Natural killer cell (primary cell): ENCODE measurements around the gene LGI2. TPM values are rescaled to one million over a fixed set of nuclear protein-coding genes. Genes with fewer than 3 reads are reported as not detected.

ENCODE experiments used
- ATAC-seq, 3 donors: fragments of 150-1000 bp in 2 of 3; fragments of 200-7000 bp in 1 of 3; cut with Tn5 transposase; 1 replicate in 1 of 3; 2 replicates in 2 of 3; pipeline ENCODE4 v1.10.0; 2021; ENCODE audit warnings: mild to moderate bottlenecking in 2 of 3, moderate library complexity in 2 of 3
- DNase-seq, 2 donors: peaks; one replicate each; pipeline versions ENCODE4 v3.0.0 to v3.0.0-alpha.2; 2013 to 2021; ENCODE audit warnings: mixed read lengths in 1 of 2
- H3K27ac ChIP-seq: one replicate; pipeline ENCODE4 v1.5.1; 2013; ENCODE audit warnings: mild to moderate bottlenecking, low read length
- H3K27me3 ChIP-seq: one replicate; pipeline ENCODE4 v1.6.1; 2013; ENCODE audit warnings: low read length; ENCODE audit not compliant: control insufficient read depth, insufficient read depth
- H3K36me3 ChIP-seq: one replicate; pipeline ENCODE4 v1.6.1; 2013; ENCODE audit warnings: low read length; ENCODE audit not compliant: control insufficient read depth, insufficient read depth
- H3K4me1 ChIP-seq: one replicate; pipeline ENCODE4 v1.6.1; 2013; ENCODE audit warnings: low read length; ENCODE audit not compliant: control insufficient read depth, insufficient read depth
- H3K4me3 ChIP-seq: one replicate; pipeline ENCODE4 v1.5.1; 2013; ENCODE audit warnings: low read length
- H3K9me3 ChIP-seq: one replicate; pipeline ENCODE4 v1.6.1; 2013; ENCODE audit warnings: low read length; ENCODE audit not compliant: control insufficient read depth, insufficient read depth
- H3K27ac Mint-ChIP-seq, 2 donors: one replicate each; pipeline ENCODE4 v1.8.0; 2022; ENCODE audit warnings: mild to moderate bottlenecking in 2 of 2, mixed read lengths in 2 of 2, moderate library complexity in 1 of 2
- H3K27me3 Mint-ChIP-seq, 2 donors: one replicate each; pipeline ENCODE4 v1.8.0; 2022; ENCODE audit warnings: low read depth in 2 of 2, mixed read lengths in 2 of 2
- H3K36me3 Mint-ChIP-seq: one replicate; pipeline ENCODE4 v1.8.0; 2022; ENCODE audit warnings: mixed read lengths
- H3K4me1 Mint-ChIP-seq, 2 donors: one replicate each; pipeline ENCODE4 v1.8.0; 2022; ENCODE audit warnings: mixed read lengths in 2 of 2
- H3K4me3 Mint-ChIP-seq: one replicate; pipeline ENCODE4 v1.8.0; 2022; ENCODE audit warnings: mild to moderate bottlenecking, moderate library complexity, mixed read lengths
- H3K9me3 Mint-ChIP-seq, 2 donors: one replicate each; pipeline ENCODE4 v1.8.0; 2022; ENCODE audit warnings: mixed read lengths in 2 of 2
- WGBS: methylation state at CpG from one replicate; pipeline ENCODE4 v1.1.7; 2013; ENCODE audit warnings: missing lambda C conversion rate; ENCODE audit not compliant: insufficient coverage; 5-methylcytosine and 5-hydroxymethylcytosine counted together
- intact Hi-C: fragments of 100-400 bp; cut with micrococcal nuclease; formaldehyde crosslinking; loops from one replicate; pipeline ENCODE4 v1.14.2; 2022
- total RNA-seq, 4 donors: library from RNA; stranded (reverse); fragments of 120-200 nt in 1 of 4; gene quantifications; one replicate each; pipeline versions ENCODE4 v1.2.3 to v1.2.4, GENCODE V29; 2013 to 2022
- TF ChIP-seq, protein P1 (sequence below): fragments of 200-600 bp; IDR thresholded peaks from one replicate; pipeline ENCODE4 v1.8.0; 2022; ENCODE audit warnings: antibody characterized with exemption

LGI2 gene
- total RNA-seq, 3 donors from 2014 or later (not counting 1 experiment from before 2014, with no cell fraction given): not detected

DNA sequence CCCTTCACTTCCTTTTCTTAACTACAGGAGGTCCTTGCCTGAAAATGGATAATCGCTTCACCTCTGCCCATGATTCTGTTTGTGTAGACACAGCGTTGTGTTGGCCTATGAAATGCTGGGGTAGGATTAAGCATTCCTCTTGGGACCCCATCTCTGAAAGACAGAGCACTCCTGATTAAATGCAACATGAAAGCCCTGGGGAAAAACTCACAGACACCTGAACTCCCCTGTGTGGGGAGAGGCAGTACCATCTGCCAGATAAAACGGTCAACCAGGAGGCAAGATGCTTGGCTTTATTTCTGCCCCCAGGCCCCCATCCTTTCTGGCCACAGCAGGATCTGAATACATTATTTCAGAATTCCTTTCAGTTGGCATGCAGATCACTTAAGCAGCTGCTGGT, 1.9 kb downstream of the LGI2 start:
- Histone ChIP-seq H3K9me3 (no peaks in the 10 kb centered on the region), H3K4me1 (peaks cover 7% of the 10 kb centered on the region), H3K4me3 (no peak overlapping the region), H3K36me3 (no peaks in the 10 kb centered on the region), H3K27ac (no peak overlapping the region), H3K27me3 (peaks cover 18% of the 10 kb centered on the region)
- ATAC-seq: no peak
- Mint-ChIP-seq H3K9me3 (no peaks in the 10 kb centered on the region), H3K36me3 (no peaks in the 10 kb centered on the region), H3K27me3 (peaks cover 49 to 63% of the 10 kb centered on the region in 2 donors), H3K4me3 (no peak overlapping the region), H3K4me1 (peaks cover 0 to 5% of the 10 kb centered on the region in 2 donors), H3K27ac (no peak overlapping the region)
- intact Hi-C loops: no loop called here
- no peak for DNase-seq
- TF ChIP-seq, protein P1, sequence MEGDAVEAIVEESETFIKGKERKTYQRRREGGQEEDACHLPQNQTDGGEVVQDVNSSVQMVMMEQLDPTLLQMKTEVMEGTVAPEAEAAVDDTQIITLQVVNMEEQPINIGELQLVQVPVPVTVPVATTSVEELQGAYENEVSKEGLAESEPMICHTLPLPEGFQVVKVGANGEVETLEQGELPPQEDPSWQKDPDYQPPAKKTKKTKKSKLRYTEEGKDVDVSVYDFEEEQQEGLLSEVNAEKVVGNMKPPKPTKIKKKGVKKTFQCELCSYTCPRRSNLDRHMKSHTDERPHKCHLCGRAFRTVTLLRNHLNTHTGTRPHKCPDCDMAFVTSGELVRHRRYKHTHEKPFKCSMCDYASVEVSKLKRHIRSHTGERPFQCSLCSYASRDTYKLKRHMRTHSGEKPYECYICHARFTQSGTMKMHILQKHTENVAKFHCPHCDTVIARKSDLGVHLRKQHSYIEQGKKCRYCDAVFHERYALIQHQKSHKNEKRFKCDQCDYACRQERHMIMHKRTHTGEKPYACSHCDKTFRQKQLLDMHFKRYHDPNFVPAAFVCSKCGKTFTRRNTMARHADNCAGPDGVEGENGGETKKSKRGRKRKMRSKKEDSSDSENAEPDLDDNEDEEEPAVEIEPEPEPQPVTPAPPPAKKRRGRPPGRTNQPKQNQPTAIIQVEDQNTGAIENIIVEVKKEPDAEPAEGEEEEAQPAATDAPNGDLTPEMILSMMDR: no peak
- WGBS: 93% methylated on average over 3 of the region's 3 CpGs

DNA sequence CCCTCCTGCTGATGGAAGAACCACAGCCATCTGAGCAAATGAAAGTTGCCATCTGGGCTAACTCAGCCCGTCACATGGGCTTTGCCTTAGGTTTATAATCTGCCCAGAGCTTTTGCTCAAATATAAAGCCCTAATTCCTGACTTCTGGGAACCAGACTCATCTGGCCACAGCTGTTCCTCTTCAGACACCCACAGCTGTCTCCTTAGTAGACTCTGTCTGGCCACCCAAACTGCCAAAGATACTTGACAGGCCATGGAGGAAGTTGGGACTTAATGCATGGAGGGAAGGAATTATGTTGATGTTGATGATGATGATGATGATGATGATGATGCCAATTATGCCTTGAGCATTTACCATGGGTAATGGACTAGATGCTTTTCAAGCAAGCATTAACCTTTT, 8.0 kb downstream of the LGI2 start:
- intact Hi-C loops: no loop called here

DNA sequence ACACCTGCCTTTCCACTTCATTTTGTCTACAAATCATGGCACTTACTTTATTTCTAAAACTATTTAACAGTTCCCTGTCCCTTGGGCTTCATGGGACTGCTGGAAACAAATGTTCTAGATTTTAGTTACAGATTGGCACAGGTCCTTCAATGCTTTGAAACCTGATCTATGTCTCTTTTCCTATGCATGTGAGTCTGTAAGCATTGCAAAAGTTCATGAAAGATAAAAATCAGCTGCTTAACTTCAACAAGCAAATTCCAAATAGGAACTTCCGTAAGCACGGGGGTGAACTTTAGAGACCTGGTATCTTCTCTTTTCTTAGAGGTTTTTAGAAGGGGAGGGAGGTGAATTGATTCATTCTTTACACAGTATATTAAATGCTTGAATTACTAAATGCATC, 9.5 kb downstream of the LGI2 start:
- Histone ChIP-seq H3K4me3 (no peak overlapping the region), H3K27ac (no peak overlapping the region), H3K9me3 (no peaks in the 10 kb centered on the region), H3K4me1 (no peaks in the 10 kb centered on the region), H3K36me3 (no peaks in the 10 kb centered on the region), H3K27me3 (no peaks in the 10 kb centered on the region)
- no peaks in the 10 kb centered on the region for H3K4me1 Mint-ChIP-seq
- TF ChIP-seq, protein P1: no peak
- no peaks in the 10 kb centered on the region for H3K36me3 Mint-ChIP-seq
- WGBS: no CpG with 5 or more reads among the region's 2 CpGs
- H3K9me3 Mint-ChIP-seq: no peaks in the 10 kb centered on the region
- intact Hi-C loops: no loop called here
- ATAC-seq (no peak), DNase-seq (no peak)
- H3K27ac Mint-ChIP-seq: no peak overlapping the region
- no peak overlapping the region for H3K4me3 Mint-ChIP-seq
- peaks cover 14 to 15% of the 10 kb centered on the region in 2 donors for H3K27me3 Mint-ChIP-seq

More for the DNA sequence above, 8.0 kb downstream of the LGI2 start:
- Mint-ChIP-seq H3K27me3 (peaks cover 23 to 29% of the 10 kb centered on the region in 2 donors), H3K36me3 (no peaks in the 10 kb centered on the region), H3K27ac (no peak overlapping the region), H3K4me3 (no peak overlapping the region), H3K9me3 (no peaks in the 10 kb centered on the region), H3K4me1 (no peaks in the 10 kb centered on the region)
- no peak for DNase-seq
- TF ChIP-seq, protein P1: no peak
- Histone ChIP-seq H3K27ac (no peak overlapping the region), H3K27me3 (peaks cover 4% of the 10 kb centered on the region), H3K4me3 (no peak overlapping the region), H3K9me3 (no peaks in the 10 kb centered on the region), H3K36me3 (no peaks in the 10 kb centered on the region), H3K4me1 (no peaks in the 10 kb centered on the region)
- WGBS: 86% methylated on average over 1 of the region's 1 CpG
- no peak for ATAC-seq

DNA sequence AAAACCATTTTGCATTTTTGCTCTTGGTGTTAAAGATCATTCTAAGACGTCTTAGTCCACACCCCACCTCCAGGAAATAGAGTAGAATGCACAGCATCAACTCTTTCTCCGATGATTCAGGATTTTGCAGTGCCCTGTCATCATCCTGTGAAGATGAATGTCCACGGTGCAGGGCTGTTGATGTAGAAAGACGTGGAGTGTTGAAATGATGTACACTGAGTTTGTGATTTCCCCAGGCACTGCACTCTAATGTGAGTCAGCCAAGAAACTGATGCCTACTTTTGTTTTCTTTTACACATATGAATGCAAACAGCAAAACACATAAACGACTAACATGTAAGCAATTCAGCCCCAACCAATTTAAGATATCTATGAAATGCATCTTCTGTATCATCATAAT, 10.5 kb downstream of the LGI2 start:
- H3K36me3 ChIP-seq: no peaks in the 10 kb centered on the region
- Mint-ChIP-seq H3K27me3 (peaks cover 8 to 11% of the 10 kb centered on the region in 2 donors), H3K4me3 (no peak overlapping the region), H3K4me1 (no peaks in the 10 kb centered on the region), H3K27ac (no peak overlapping the region), H3K36me3 (no peaks in the 10 kb centered on the region), H3K9me3 (no peaks in the 10 kb centered on the region)
- no peak overlapping the region for H3K4me3 ChIP-seq
- intact Hi-C loops: no loop called here
- TF ChIP-seq, protein P1: no peak
- ATAC-seq: no peak
- no peak for DNase-seq
- H3K4me1 ChIP-seq: no peaks in the 10 kb centered on the region
- H3K27me3 ChIP-seq: no peaks in the 10 kb centered on the region
- no peak overlapping the region for H3K27ac ChIP-seq
- no peaks in the 10 kb centered on the region for H3K9me3 ChIP-seq
- 62% methylated on average over 5 of the region's 5 CpGs for WGBS
